SH-SY5Y (cell line): Measurements from ENCODE around the gene PRXL2A.

ENCODE experiments used
- GATA2 ChIP-seq: IDR thresholded peaks from 2 replicates; pipeline ENCODE4 v1.6.1; 2011; ENCODE audit warnings: mild to moderate bottlenecking, low read depth, low read length
- GATA3 ChIP-seq: IDR thresholded peaks from 2 replicates; pipeline ENCODE4 v1.6.1; 2011; ENCODE audit warnings: low read depth, mild to moderate bottlenecking, low read length, moderate library complexity

- TF ChIP-seq GATA2 = no peak
- no peak for TF ChIP-seq GATA3
Observed at GRCh38 chr10:80474597-80474910, 66.2 kb downstream of the PRXL2A start.
